SH-SY5Y (cell line): Measurements from ENCODE around the gene KRTAP1-5.

ENCODE experiments used
- GATA2 ChIP-seq: IDR thresholded peaks from 2 replicates; pipeline ENCODE4 v1.6.1; 2011; ENCODE audit warnings: mild to moderate bottlenecking, low read depth, low read length
- GATA3 ChIP-seq: IDR thresholded peaks from 2 replicates; pipeline ENCODE4 v1.6.1; 2011; ENCODE audit warnings: low read depth, mild to moderate bottlenecking, low read length, moderate library complexity

GRCh38 chr17:41013181-41013580, 13.8 kb downstream of the KRTAP1-5 start:
- TF ChIP-seq GATA2 (no peak), GATA3 (no peak)
